ENCODE measurements around the gene ZNF318.
"Not testable (repeated sequence)": the region's sequence is repeated elsewhere in the genome, so short reads cannot be mapped to it uniquely, and the experiment has no call there.

The ZNF318 gene

GRCh38 chr6:43380858-43381257, 11.4 kb upstream of the ZNF318 start:
- DNase-seq = not testable (repeated sequence)

GRCh38 chr6:43378631-43379030, 9.2 kb upstream of the ZNF318 start:
- no peak for DNase-seq

GRCh38 chr6:43377710-43378229, 8.3 kb upstream of the ZNF318 start:
- DNase-seq = no peak

- DNase-seq = no peak
These were observed 7.1 kb upstream of the ZNF318 start for GRCh38 chr6:43376551-43376981.

- no peak for DNase-seq
These were observed 6.2 kb upstream of the ZNF318 start for GRCh38 chr6:43375693-43376092.

- no peak for DNase-seq
These were observed 3.9 kb upstream of the ZNF318 start for GRCh38 chr6:43373252-43373875.

- DNase-seq = not testable (repeated sequence)
These were observed 645 bp upstream of the ZNF318 start for GRCh38 chr6:43370003-43370580.

GRCh38 chr6:43368259-43369160, 937 bp downstream of the ZNF318 start:
- DNase-seq = peak; percentile 12

GRCh38 chr6:43367245-43367984, 2.0 kb downstream of the ZNF318 start:
- no peak for DNase-seq

- DNase-seq = no peak
These were observed 8.2 kb downstream of the ZNF318 start for GRCh38 chr6:43361269-43361668.

GRCh38 chr6:43359831-43360230, 9.6 kb downstream of the ZNF318 start:
- no peak for DNase-seq

GRCh38 chr6:43359381-43359780, 10.1 kb downstream of the ZNF318 start:
- DNase-seq = no peak

- no peak for DNase-seq
These were observed 13.4 kb downstream of the ZNF318 start for GRCh38 chr6:43355862-43356590.

GRCh38 chr6:43351951-43352350, 17.5 kb downstream of the ZNF318 start:
- DNase-seq = not testable (repeated sequence)

- DNase-seq = no peak
These were observed 22.0 kb downstream of the ZNF318 start for GRCh38 chr6:43347444-43347843.

- DNase-seq = no peak
These were observed 22.4 kb downstream of the ZNF318 start for GRCh38 chr6:43347021-43347420.

GRCh38 chr6:43346243-43346642, 23.2 kb downstream of the ZNF318 start:
- not testable (repeated sequence) for DNase-seq

GRCh38 chr6:43339168-43339567, 30.3 kb downstream of the ZNF318 start:
- DNase-seq = no peak

GRCh38 chr6:43338243-43338642, 31.2 kb downstream of the ZNF318 start:
- DNase-seq = no peak

GRCh38 chr6:43336382-43336781, 33.1 kb downstream of the ZNF318 start:
- DNase-seq = no peak

- DNase-seq = no peak
These were observed 34.0 kb downstream of the ZNF318 start for GRCh38 chr6:43335469-43335868.

- no peak for DNase-seq
These were observed 34.9 kb downstream of the ZNF318 start for GRCh38 chr6:43334466-43335095.
